Spleen (tissue), 7 donors: ENCODE data around the gene BACH2.

Source experiments
- CTCF ChIP-seq, 11 experiments: fragments of 200-600 bp in 7 of 11; fragments of 450-650 bp in 4 of 11; sonication (generic) in 4 of 11; IDR thresholded peaks in 8 of 11; conservative IDR thresholded peaks in 3 of 11; 1 replicate in 7 of 11; 2 replicates in 4 of 11; pipeline versions ENCODE4 v1.4.0 to v1.8.0; 2016 to 2021; ENCODE audit warnings: antibody characterized with exemption in 11 of 11, inconsistent platforms in 4 of 11, mild to moderate bottlenecking in 1 of 11
- POLR2A ChIP-seq, 3 donors: fragments of 450-650 bp; IDR thresholded peaks; one replicate each; pipeline ENCODE4 v1.5.1; 2017; ENCODE audit warnings: antibody characterized with exemption in 3 of 3, mild to moderate bottlenecking in 1 of 3
- donor health status: DM: no; HTN: no; CAD: no; lungs with moderate emphysema.
- donor health status: DM: no; HTN: no; CAD: no.
- donor health status: DM: no; HTN: no; CAD: no.

- TF ChIP-seq CTCF (IDR thresholded peaks at IDR 0.05 in 8 of 11, conservative IDR thresholded peaks at IDR 0.05 in 3 of 11), result no peak
- no peak for TF ChIP-seq POLR2A (IDR thresholded peaks at IDR 0.05)
These were observed 309.5 kb downstream of the BACH2 start for GRCh38 chr6:89987140-89987539.
